HepG2 (cell line): ENCODE measurements around the gene HELLS. TPM values are rescaled to one million over a fixed set of nuclear protein-coding genes. Genes with fewer than 3 reads are reported as not detected.

Source experiments
- ATM ChIP-seq: fragments of 450-650 bp; IDR thresholded peaks from 2 replicates; pipeline ENCODE4 v1.7.1; 2017; ENCODE audit warnings: mild to moderate bottlenecking, borderline replicate concordance
- CBFB ChIP-seq: sonication (generic); formaldehyde crosslinking; IDR thresholded peaks from 2 replicates; pipeline ENCODE4 v1.4.0; 2020; ENCODE audit warnings: missing genetic modification reagents
- ERF ChIP-seq: IDR thresholded peaks from 2 replicates; pipeline ENCODE4 v1.6.1; 2018; ENCODE audit warnings: missing biosample characterization, missing genetic modification reagents
- ESRRA ChIP-seq: sonication (generic); formaldehyde crosslinking; IDR thresholded peaks from 2 replicates; pipeline ENCODE4 v1.5.1; 2020; ENCODE audit warnings: mild to moderate bottlenecking, low read depth, missing genetic modification reagents
- JUND ChIP-seq: sonication (generic); formaldehyde crosslinking; IDR thresholded peaks from 2 replicates; pipeline ENCODE4 v1.8.0; 2022; ENCODE audit warnings: mild to moderate bottlenecking, missing genetic modification reagents
- MYC ChIP-seq: sonication (generic); formaldehyde crosslinking; IDR thresholded peaks from 2 replicates; pipeline ENCODE4 v1.9.0; 2021; ENCODE audit warnings: missing genetic modification reagents, borderline replicate concordance
- MYNN ChIP-seq: sonication (generic); formaldehyde crosslinking; IDR thresholded peaks from 2 replicates; pipeline ENCODE4 v1.4.0; 2020; ENCODE audit warnings: mild to moderate bottlenecking, low read depth, missing genetic modification reagents
- NFKB2 ChIP-seq: sonication (generic); formaldehyde crosslinking; IDR thresholded peaks from 2 replicates; pipeline ENCODE4 v1.4.0; 2020; ENCODE audit warnings: missing genetic modification reagents, borderline replicate concordance
- NR1H2 ChIP-seq: sonication (generic); formaldehyde crosslinking; IDR thresholded peaks from 2 replicates; pipeline ENCODE4 v1.8.1; 2022; ENCODE audit warnings: low read depth, missing genetic modification reagents, borderline replicate concordance
- NR2C2 ChIP-seq: sonication (generic); formaldehyde crosslinking; IDR thresholded peaks from 2 replicates; pipeline ENCODE4 v1.4.0; 2020; ENCODE audit warnings: missing genetic modification reagents, mild to moderate bottlenecking, moderate library complexity, borderline replicate concordance
- PAX8 ChIP-seq: sonication (generic); formaldehyde crosslinking; IDR thresholded peaks from 2 replicates; pipeline ENCODE4 v1.8.0; 2022; ENCODE audit warnings: mild to moderate bottlenecking, missing genetic modification reagents, borderline replicate concordance
- REXO4 ChIP-seq: sonication (generic); formaldehyde crosslinking; IDR thresholded peaks from 2 replicates; pipeline ENCODE4 v1.8.0; 2022; ENCODE audit warnings: missing genetic modification reagents, mild to moderate bottlenecking, borderline replicate concordance
- TBX2 ChIP-seq: sonication (generic); formaldehyde crosslinking; IDR thresholded peaks from 2 replicates; pipeline ENCODE4 v1.5.0; 2020; ENCODE audit warnings: missing genetic modification reagents, mild to moderate bottlenecking, borderline replicate concordance
- ZC3H13 ChIP-seq: sonication (generic); formaldehyde crosslinking; IDR thresholded peaks from 2 replicates; pipeline ENCODE4 v1.8.1; 2023; ENCODE audit warnings: mild to moderate bottlenecking, missing genetic modification reagents, moderate library complexity
- ZFP36L1 ChIP-seq: sonication (generic); formaldehyde crosslinking; IDR thresholded peaks from 2 replicates; pipeline ENCODE4 v1.8.0; 2022; ENCODE audit warnings: mild to moderate bottlenecking, missing genetic modification reagents, moderate library complexity
- ZNF354B ChIP-seq: sonication (generic); formaldehyde crosslinking; IDR thresholded peaks from 2 replicates; pipeline ENCODE4 v1.8.0; 2022; ENCODE audit warnings: mild to moderate bottlenecking, missing genetic modification reagents
- ZNF451 ChIP-seq: sonication (generic); formaldehyde crosslinking; IDR thresholded peaks from 2 replicates; pipeline ENCODE4 v1.5.0; 2020; ENCODE audit warnings: mild to moderate bottlenecking, missing genetic modification reagents
- ZNF468 ChIP-seq: sonication (generic); formaldehyde crosslinking; IDR thresholded peaks from 2 replicates; pipeline ENCODE4 v1.8.0; 2022; ENCODE audit warnings: mild to moderate bottlenecking, moderate library complexity, missing genetic modification reagents
- ZNF790 ChIP-seq: sonication (generic); formaldehyde crosslinking; IDR thresholded peaks from 2 replicates; pipeline ENCODE4 v1.8.0; 2022; ENCODE audit warnings: missing genetic modification reagents, mild to moderate bottlenecking, borderline replicate concordance
- polyA plus RNA-seq, 8 experiments: library from polyadenylated mRNA; depleted of rRNA in 3 of 8; stranded (reverse) in 7 of 8; unstranded in 1 of 8; fragments of >200 nt; fragmentation: Illumina TruSeq in 4 of 8; extraction: Trizol in 4 of 8; gene quantifications; 2 replicates each; pipeline versions ENCODE4 v1.2.1 to v1.2.3, GENCODE V29; 2011 to 2016; ENCODE audit warnings: low read depth in 4 of 8, missing spikeins in 1 of 8, mixed read lengths in 1 of 8; ENCODE audit not compliant: insufficient read depth in 1 of 8
- total RNA-seq, 5 experiments: library from RNA; depleted of rRNA; stranded (reverse); fragments of >200 nt; fragmentation: Illumina TruSeq; extraction: Trizol; gene quantifications; 2 replicates each; pipeline ENCODE4 v1.2.3, GENCODE V29; 2016; ENCODE audit warnings: low read depth in 1 of 5
- TF ChIP-seq, protein P1 (sequence below): sonication (generic); formaldehyde crosslinking; IDR thresholded peaks from 2 replicates; pipeline ENCODE4 v1.4.0; 2020; ENCODE audit warnings: missing genetic modification reagents
- TF ChIP-seq, protein P2 (sequence below): sonication (generic); formaldehyde crosslinking; IDR thresholded peaks from 2 replicates; pipeline ENCODE4 v1.5.0; 2020; ENCODE audit warnings: missing genetic modification reagents
- TF ChIP-seq, protein P3 (sequence below): sonication (generic); formaldehyde crosslinking; IDR thresholded peaks from 2 replicates; pipeline ENCODE4 v1.5.0; 2020; ENCODE audit warnings: missing genetic modification reagents, mild to moderate bottlenecking, borderline replicate concordance
- TF ChIP-seq, protein P4 (sequence below): sonication (generic); formaldehyde crosslinking; IDR thresholded peaks from 2 replicates; pipeline ENCODE4 v1.4.0; 2020; ENCODE audit warnings: missing genetic modification reagents

Gene HELLS
- total and polyA plus RNA-seq, 2 of the 13 experiments (the other 11 are each of a cell fraction or from before 2014, with no cell fraction given), result 22.6 to 84.6 TPM

DNA sequence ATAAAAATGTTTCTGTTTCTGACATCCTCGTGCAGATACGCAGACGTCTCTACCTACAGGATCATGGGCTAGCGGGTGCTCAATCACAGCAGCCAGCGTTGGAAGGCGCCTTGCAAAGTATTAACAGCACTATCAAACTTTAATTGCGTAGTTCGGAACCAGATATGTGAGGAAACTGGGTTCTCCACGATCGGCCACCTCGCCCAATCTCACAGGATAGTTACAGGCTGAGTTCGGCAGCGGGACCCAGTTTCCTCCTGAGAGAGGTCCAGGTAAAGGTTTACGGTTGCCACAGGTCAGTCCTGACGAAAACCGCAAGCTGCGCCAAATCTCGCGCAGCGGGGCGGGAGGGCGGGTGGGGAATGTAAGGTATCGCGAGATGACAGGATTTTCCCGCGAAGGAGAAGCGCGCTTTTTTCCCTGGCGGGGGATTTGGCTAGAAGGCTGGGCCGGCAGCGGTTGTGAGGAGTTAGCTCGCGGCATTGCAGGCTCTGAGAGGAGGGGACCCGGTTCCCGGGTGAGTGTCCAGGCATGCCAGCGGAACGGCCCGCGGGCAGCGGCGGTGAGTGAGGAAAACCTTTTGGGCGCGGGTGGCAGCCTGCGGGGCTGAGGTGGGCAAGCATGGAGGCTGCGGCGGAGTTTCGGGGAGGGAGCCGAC lies at the start of gene HELLS (continued):
- TF ChIP-seq, protein P1, sequence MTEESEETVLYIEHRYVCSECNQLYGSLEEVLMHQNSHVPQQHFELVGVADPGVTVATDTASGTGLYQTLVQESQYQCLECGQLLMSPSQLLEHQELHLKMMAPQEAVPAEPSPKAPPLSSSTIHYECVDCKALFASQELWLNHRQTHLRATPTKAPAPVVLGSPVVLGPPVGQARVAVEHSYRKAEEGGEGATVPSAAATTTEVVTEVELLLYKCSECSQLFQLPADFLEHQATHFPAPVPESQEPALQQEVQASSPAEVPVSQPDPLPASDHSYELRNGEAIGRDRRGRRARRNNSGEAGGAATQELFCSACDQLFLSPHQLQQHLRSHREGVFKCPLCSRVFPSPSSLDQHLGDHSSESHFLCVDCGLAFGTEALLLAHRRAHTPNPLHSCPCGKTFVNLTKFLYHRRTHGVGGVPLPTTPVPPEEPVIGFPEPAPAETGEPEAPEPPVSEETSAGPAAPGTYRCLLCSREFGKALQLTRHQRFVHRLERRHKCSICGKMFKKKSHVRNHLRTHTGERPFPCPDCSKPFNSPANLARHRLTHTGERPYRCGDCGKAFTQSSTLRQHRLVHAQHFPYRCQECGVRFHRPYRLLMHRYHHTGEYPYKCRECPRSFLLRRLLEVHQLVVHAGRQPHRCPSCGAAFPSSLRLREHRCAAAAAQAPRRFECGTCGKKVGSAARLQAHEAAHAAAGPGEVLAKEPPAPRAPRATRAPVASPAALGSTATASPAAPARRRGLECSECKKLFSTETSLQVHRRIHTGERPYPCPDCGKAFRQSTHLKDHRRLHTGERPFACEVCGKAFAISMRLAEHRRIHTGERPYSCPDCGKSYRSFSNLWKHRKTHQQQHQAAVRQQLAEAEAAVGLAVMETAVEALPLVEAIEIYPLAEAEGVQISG (CRISPR knock-in tag), result peak; percentile 51; the same call in 1 of the 2 replicates
- no peak for TF ChIP-seq NR1H2 (CRISPR knock-in tag)
- peak; percentile 60; the same call in 1 of the 2 replicates for TF ChIP-seq MYC (CRISPR knock-in tag)
- no peak for TF ChIP-seq ZNF354B (CRISPR knock-in tag)
- no peak for TF ChIP-seq ATM
- no peak for TF ChIP-seq ZNF451 (CRISPR knock-in tag)
- peak; percentile 89 for TF ChIP-seq CBFB (CRISPR knock-in tag)
- no peak; the same call in 1 of the 2 replicates for TF ChIP-seq ESRRA (CRISPR knock-in tag)
- TF ChIP-seq TBX2 (CRISPR knock-in tag), result peak; percentile 45; the same call in 1 of the 2 replicates
- 0 out of 2 replicates have a peak, but pooled peaks have one; percentile 29 for TF ChIP-seq NR2C2
- TF ChIP-seq MYNN, result no peak
- TF ChIP-seq PAX8 (CRISPR knock-in tag), result peak; percentile 82; the same call in 1 of the 2 replicates
- no peak for TF ChIP-seq NFKB2 (CRISPR knock-in tag)
- no peak for TF ChIP-seq ZFP36L1
- TF ChIP-seq, protein P2, sequence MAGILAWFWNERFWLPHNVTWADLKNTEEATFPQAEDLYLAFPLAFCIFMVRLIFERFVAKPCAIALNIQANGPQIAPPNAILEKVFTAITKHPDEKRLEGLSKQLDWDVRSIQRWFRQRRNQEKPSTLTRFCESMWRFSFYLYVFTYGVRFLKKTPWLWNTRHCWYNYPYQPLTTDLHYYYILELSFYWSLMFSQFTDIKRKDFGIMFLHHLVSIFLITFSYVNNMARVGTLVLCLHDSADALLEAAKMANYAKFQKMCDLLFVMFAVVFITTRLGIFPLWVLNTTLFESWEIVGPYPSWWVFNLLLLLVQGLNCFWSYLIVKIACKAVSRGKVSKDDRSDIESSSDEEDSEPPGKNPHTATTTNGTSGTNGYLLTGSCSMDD (CRISPR knock-in tag), result no peak
- TF ChIP-seq JUND, result no peak
- TF ChIP-seq, protein P3, sequence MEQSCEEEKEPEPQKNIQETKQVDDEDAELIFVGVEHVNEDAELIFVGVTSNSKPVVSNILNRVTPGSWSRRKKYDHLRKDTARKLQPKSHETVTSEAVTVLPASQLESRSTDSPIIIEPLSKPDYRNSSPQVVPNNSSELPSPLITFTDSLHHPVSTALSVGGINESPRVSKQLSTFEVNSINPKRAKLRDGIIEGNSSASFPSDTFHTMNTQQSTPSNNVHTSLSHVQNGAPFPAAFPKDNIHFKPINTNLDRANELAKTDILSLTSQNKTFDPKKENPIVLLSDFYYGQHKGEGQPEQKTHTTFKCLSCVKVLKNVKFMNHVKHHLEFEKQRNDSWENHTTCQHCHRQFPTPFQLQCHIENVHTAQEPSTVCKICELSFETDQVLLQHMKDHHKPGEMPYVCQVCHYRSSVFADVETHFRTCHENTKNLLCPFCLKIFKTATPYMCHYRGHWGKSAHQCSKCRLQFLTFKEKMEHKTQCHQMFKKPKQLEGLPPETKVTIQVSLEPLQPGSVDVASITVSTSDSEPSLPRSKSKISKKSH (CRISPR knock-in tag), result no peak
- TF ChIP-seq ERF (CRISPR knock-in tag), result peak; percentile 17; the same call in 1 of the 2 replicates
- TF ChIP-seq REXO4 (CRISPR knock-in tag), result no peak
- no peak for TF ChIP-seq ZNF790 (CRISPR knock-in tag)
- no peak for TF ChIP-seq ZC3H13
- TF ChIP-seq ZNF468 (CRISPR knock-in tag), result no peak
- TF ChIP-seq, protein P4, sequence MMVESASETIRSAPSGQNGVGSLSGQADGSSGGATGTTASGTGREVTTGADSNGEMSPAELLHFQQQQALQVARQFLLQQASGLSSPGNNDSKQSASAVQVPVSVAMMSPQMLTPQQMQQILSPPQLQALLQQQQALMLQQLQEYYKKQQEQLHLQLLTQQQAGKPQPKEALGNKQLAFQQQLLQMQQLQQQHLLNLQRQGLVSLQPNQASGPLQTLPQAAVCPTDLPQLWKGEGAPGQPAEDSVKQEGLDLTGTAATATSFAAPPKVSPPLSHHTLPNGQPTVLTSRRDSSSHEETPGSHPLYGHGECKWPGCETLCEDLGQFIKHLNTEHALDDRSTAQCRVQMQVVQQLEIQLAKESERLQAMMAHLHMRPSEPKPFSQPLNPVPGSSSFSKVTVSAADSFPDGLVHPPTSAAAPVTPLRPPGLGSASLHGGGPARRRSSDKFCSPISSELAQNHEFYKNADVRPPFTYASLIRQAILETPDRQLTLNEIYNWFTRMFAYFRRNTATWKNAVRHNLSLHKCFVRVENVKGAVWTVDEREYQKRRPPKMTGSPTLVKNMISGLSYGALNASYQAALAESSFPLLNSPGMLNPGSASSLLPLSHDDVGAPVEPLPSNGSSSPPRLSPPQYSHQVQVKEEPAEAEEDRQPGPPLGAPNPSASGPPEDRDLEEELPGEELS (CRISPR knock-in tag), result no peak
